HEK293 (cell line): Measurements from ENCODE around the gene GMPPA.

ENCODE experiments used
- CTCF ChIA-PET: fragments of 350-600 bp; formaldehyde crosslinking; extraction: SDS; loops from one replicate; lab custom pipeline; 2021; ENCODE audit warnings: antibody characterized with exemption; lab: Yijun Ruan, JAX
- POLR2A ChIA-PET: fragments of 300-600 bp; formaldehyde crosslinking; extraction: SDS; loops from one replicate; lab custom pipeline; 2020; ENCODE audit warnings: antibody characterized with exemption, inconsistent platforms; lab: Yijun Ruan, JAX
- H3K27ac ChIP-seq: fragments of 200-500 bp; sonication (Bioruptor generic); 2 replicates; pipeline ENCODE4 v1.5.1; 2014; ENCODE audit warnings: low read depth, low read length, control low read depth, inconsistent platforms; ENCODE audit errors: extremely low read depth
- H3K36me3 ChIP-seq, 2 experiments: fragments of 200-500 bp in 1 of 2; sonication (Bioruptor generic) in 1 of 2; 1 replicate in 1 of 2; 2 replicates in 1 of 2; pipeline ENCODE4 v1.5.1; 2014 to 2017; ENCODE audit warnings: inconsistent platforms in 2 of 2, low read length in 2 of 2; ENCODE audit not compliant: control insufficient read depth in 2 of 2, insufficient read depth in 1 of 2
- H3K4me1 ChIP-seq: fragments of 200-500 bp; sonication (Bioruptor generic); 2 replicates; pipeline ENCODE4 v1.5.1; 2014; ENCODE audit warnings: mild to moderate bottlenecking, low read length, inconsistent platforms; ENCODE audit not compliant: control insufficient read depth, insufficient read depth
- H3K4me3 ChIP-seq: 2 replicates; pipeline ENCODE4 v1.5.1; 2011; ENCODE audit warnings: low read depth, mild to moderate bottlenecking, control low read depth, low read length, moderate library complexity
- H3K9me3 ChIP-seq: fragments of 200-500 bp; sonication (Bioruptor generic); 2 replicates; pipeline ENCODE4 v1.5.1; 2014; ENCODE audit warnings: low read depth, low read length, inconsistent platforms; ENCODE audit not compliant: control insufficient read depth, insufficient read depth
- CTCF ChIP-seq: fragments of 450-650 bp; formaldehyde crosslinking; IDR thresholded peaks from 2 replicates; pipeline ENCODE4 v1.5.1; 2016; ENCODE audit warnings: missing biosample characterization, missing genetic modification characterization
- GLI2 ChIP-seq: fragments of 450-650 bp; formaldehyde crosslinking; IDR thresholded peaks from 2 replicates; pipeline ENCODE4; 2017; ENCODE audit warnings: missing biosample characterization, missing genetic modification characterization, low read depth, borderline replicate concordance
- INSM2 ChIP-seq: fragments of 450-650 bp; formaldehyde crosslinking; IDR thresholded peaks from 2 replicates; pipeline ENCODE4 v1.5.1; 2016; ENCODE audit warnings: missing biosample characterization, missing genetic modification characterization
- KLF1 ChIP-seq: fragments of 450-650 bp; formaldehyde crosslinking; IDR thresholded peaks from 2 replicates; pipeline ENCODE4 v1.5.1; 2016; ENCODE audit warnings: missing biosample characterization, missing genetic modification characterization
- KLF7 ChIP-seq: fragments of 450-650 bp; formaldehyde crosslinking; IDR thresholded peaks from 2 replicates; pipeline ENCODE4 v1.5.1; 2016; ENCODE audit warnings: missing biosample characterization, missing genetic modification characterization, borderline replicate concordance
- KLF8 ChIP-seq: fragments of 450-650 bp; formaldehyde crosslinking; IDR thresholded peaks from 2 replicates; pipeline ENCODE4 v1.5.1; 2016; ENCODE audit warnings: missing biosample characterization, missing genetic modification characterization
- PRDM1 ChIP-seq: fragments of 450-650 bp; formaldehyde crosslinking; IDR thresholded peaks from 2 replicates; pipeline ENCODE4; 2016; ENCODE audit warnings: missing biosample characterization, missing genetic modification characterization
- REPIN1 ChIP-seq: fragments of 450-650 bp; formaldehyde crosslinking; IDR thresholded peaks from 2 replicates; pipeline ENCODE4 v1.5.1; 2017; ENCODE audit warnings: missing biosample characterization, missing genetic modification characterization, low read depth
- SCRT2 ChIP-seq: fragments of 450-650 bp; formaldehyde crosslinking; IDR thresholded peaks from 2 replicates; pipeline ENCODE4 v1.5.1; 2016; ENCODE audit warnings: missing biosample characterization, missing genetic modification characterization
- YY2 ChIP-seq: fragments of 450-650 bp; formaldehyde crosslinking; IDR thresholded peaks from 2 replicates; pipeline ENCODE4 v1.5.1; 2016; ENCODE audit warnings: missing biosample characterization, missing genetic modification characterization
- ZIC2 ChIP-seq: fragments of 450-650 bp; formaldehyde crosslinking; IDR thresholded peaks from 2 replicates; pipeline ENCODE4 v1.5.1; 2016; ENCODE audit warnings: missing biosample characterization, missing genetic modification characterization
- ZNF146 ChIP-seq: fragments of 450-650 bp; formaldehyde crosslinking; IDR thresholded peaks from 2 replicates; pipeline ENCODE4 v1.5.1; 2016; ENCODE audit warnings: missing biosample characterization, missing genetic modification characterization
- ZNF239 ChIP-seq: fragments of 450-650 bp; formaldehyde crosslinking; IDR thresholded peaks from 2 replicates; pipeline ENCODE4 v1.5.1; 2016; ENCODE audit warnings: missing biosample characterization, missing genetic modification characterization
- ZNF248 ChIP-seq: fragments of 450-650 bp; formaldehyde crosslinking; IDR thresholded peaks from 2 replicates; pipeline ENCODE4 v1.5.1; 2017; ENCODE audit warnings: missing biosample characterization, missing genetic modification characterization
- ZNF292 ChIP-seq: fragments of 450-650 bp; formaldehyde crosslinking; IDR thresholded peaks from 2 replicates; pipeline ENCODE4 v1.5.1; 2016; ENCODE audit warnings: low read depth, missing biosample characterization, missing genetic modification characterization, borderline replicate concordance
- ZNF341 ChIP-seq: fragments of 450-650 bp; formaldehyde crosslinking; IDR thresholded peaks from 2 replicates; pipeline ENCODE4; 2016; ENCODE audit warnings: low read depth, missing biosample characterization, missing genetic modification characterization
- ZNF366 ChIP-seq: fragments of 450-650 bp; formaldehyde crosslinking; conservative IDR thresholded peaks from 2 replicates; pipeline ENCODE4 v1.5.1; 2016; ENCODE audit warnings: missing biosample characterization, missing genetic modification characterization
- ZNF394 ChIP-seq: fragments of 450-650 bp; formaldehyde crosslinking; IDR thresholded peaks from 2 replicates; pipeline ENCODE4 v1.5.1; 2016; ENCODE audit warnings: missing biosample characterization, missing genetic modification characterization, mild to moderate bottlenecking, moderate library complexity, borderline replicate concordance
- ZNF398 ChIP-seq: fragments of 450-650 bp; formaldehyde crosslinking; IDR thresholded peaks from 2 replicates; pipeline ENCODE4 v1.5.1; 2017; ENCODE audit warnings: missing biosample characterization, missing genetic modification characterization
- ZNF510 ChIP-seq: fragments of 450-650 bp; formaldehyde crosslinking; IDR thresholded peaks from 2 replicates; pipeline ENCODE4 v1.5.1; 2018; ENCODE audit warnings: mild to moderate bottlenecking, missing genetic modification characterization, missing biosample characterization; ENCODE audit not compliant: insufficient replicate concordance
- ZNF513 ChIP-seq: fragments of 450-650 bp; IDR thresholded peaks from 2 replicates; pipeline ENCODE4 v1.5.1; 2018; ENCODE audit warnings: missing biosample characterization, missing genetic modification characterization
- ZNF548 ChIP-seq: fragments of 450-650 bp; formaldehyde crosslinking; IDR thresholded peaks from 2 replicates; pipeline ENCODE4 v1.5.1; 2016; ENCODE audit warnings: missing biosample characterization, missing genetic modification characterization
- ZNF585B ChIP-seq: fragments of 450-650 bp; formaldehyde crosslinking; IDR thresholded peaks from 2 replicates; pipeline ENCODE4 v1.5.1; 2016; ENCODE audit warnings: missing biosample characterization, missing genetic modification characterization
- ZNF701 ChIP-seq: fragments of 450-650 bp; formaldehyde crosslinking; IDR thresholded peaks from 2 replicates; pipeline ENCODE4 v1.5.1; 2016; ENCODE audit warnings: missing biosample characterization, missing genetic modification characterization
- ZNF76 ChIP-seq: fragments of 450-650 bp; formaldehyde crosslinking; IDR thresholded peaks from 2 replicates; pipeline ENCODE4; 2016; ENCODE audit warnings: low read depth, missing biosample characterization, missing genetic modification characterization, borderline replicate concordance

GMPPA gene

GRCh38 chr2:219486380-219486959 lies 12.2 kb upstream of the GMPPA start:
- H3K9me3 ChIP-seq: no peaks in the 10 kb centered on the region
- CTCF ChIA-PET: interaction anchor here (0.7 to 2.9 kb wide), 10 partner anchors 8 to 386 kb away, joined by 3 to 42 read pairs (median 5); a partner anchor contains a TSS
- H3K4me1 ChIP-seq: no peaks in the 10 kb centered on the region
- H3K36me3 ChIP-seq: peaks cover 0 to 5% of the 10 kb centered on the region in 2 experiments; a peak in 1 of 3 replicates
- H3K4me3 ChIP-seq: no peak overlapping the region
- H3K27ac ChIP-seq: no peak overlapping the region
- POLR2A ChIA-PET: interaction anchor here (0.6 to 2.6 kb wide), 3 partner anchors 12 to 114 kb away, joined by 3 to 7 read pairs (median 3); partner anchors contain the start of gene GMPPA
- TF ChIP-seq ZNF341 (tag by site-specific recombination) (peak; percentile 77), SCRT2 (tag by site-specific recombination) (no peak), ZNF513 (tag by site-specific recombination) (no peak), ZNF394 (peak; percentile 59; the same call in 1 of the 2 replicates), ZNF239 (tag by site-specific recombination) (no peak), ZNF366 (tag by site-specific recombination) (no peak), ZNF398 (tag by site-specific recombination) (peak; percentile 62), ZIC2 (tag by site-specific recombination) (0 out of 2 replicates have a peak, but pooled peaks have one; percentile 16), PRDM1 (tag by site-specific recombination) (0 out of 2 replicates have a peak, but pooled peaks have one; percentile 7), ZNF146 (tag by site-specific recombination) (no peak)

- POLR2A ChIA-PET: no interaction called here
- Histone ChIP-seq H3K36me3 (no peaks in the 10 kb centered on the region), H3K9me3 (no peaks in the 10 kb centered on the region), H3K27ac (no peak overlapping the region), H3K4me1 (no peaks in the 10 kb centered on the region), H3K4me3 (no peak overlapping the region)
- CTCF ChIA-PET: interaction anchor here (0.8 to 1.6 kb wide), 3 partner anchors 11 to 13 kb away, joined by 3 to 7 read pairs (median 3); no protein-coding TSS in a partner anchor
- TF ChIP-seq ZNF585B (tag by site-specific recombination): no peak
- no peak for TF ChIP-seq ZNF292 (tag by site-specific recombination)
- no peak for TF ChIP-seq REPIN1 (tag by site-specific recombination)
- no peak for TF ChIP-seq YY2 (tag by site-specific recombination)
- no peak for TF ChIP-seq ZNF548 (tag by site-specific recombination)
- TF ChIP-seq INSM2: no peak
- TF ChIP-seq ZNF398 (tag by site-specific recombination): no peak
- TF ChIP-seq KLF8: no peak
- TF ChIP-seq ZNF701 (tag by site-specific recombination): no peak
- TF ChIP-seq ZNF76 (tag by site-specific recombination): no peak
- no peak for TF ChIP-seq ZNF510 (tag by site-specific recombination)
- TF ChIP-seq CTCF (tag by site-specific recombination): no peak
- no peak for TF ChIP-seq KLF7
- no peak for TF ChIP-seq ZNF394
- TF ChIP-seq GLI2: no peak
- no peak for TF ChIP-seq ZNF248 (tag by site-specific recombination)
- TF ChIP-seq KLF1 (tag by site-specific recombination): no peak
Measured at GRCh38 chr2:219488149-219488843, 10.4 kb upstream of the GMPPA start.
